ENCODE data around the gene PLA2G6.

- TF ChIP-seq POLR2AphosphoS5 (IDR thresholded peaks at IDR 0.05), result no peak
- TF ChIP-seq CTCF (IDR thresholded peaks at IDR 0.05), result no peak
- TF ChIP-seq POLR2A (IDR thresholded peaks at IDR 0.05), result no peak
Observed at GRCh38 chr22:38079804-38080203, 101.8 kb downstream of the PLA2G6 start.
